ENCODE results near the gene GOLGA6L10.
"Not testable (repeated sequence)": the region's sequence is repeated elsewhere in the genome, so short reads cannot be mapped to it uniquely, and the experiment has no call there.

Gene GOLGA6L10

GRCh38 chr15:82343851-82344250 is 5.4 kb downstream of the GOLGA6L10 start:
- in situ Hi-C loops (cut with MboI; ENCODE audit: low sequenced_read_pairs) = not testable (repeated sequence)

GRCh38 chr15:82342632-82343374 is 6.5 kb downstream of the GOLGA6L10 start:
- in situ Hi-C loops (cut with MboI; ENCODE audit: low sequenced_read_pairs) = not testable (repeated sequence)

GRCh38 chr15:82338573-82338972 is 10.7 kb downstream of the GOLGA6L10 start:
- in situ Hi-C loops (cut with MboI; ENCODE audit: low sequenced_read_pairs) = not testable (repeated sequence)

- in situ Hi-C loops (cut with MboI; ENCODE audit: low sequenced_read_pairs) = not testable (repeated sequence)
Measured at GRCh38 chr15:82338053-82338452, 11.2 kb downstream of the GOLGA6L10 start.

GRCh38 chr15:82337051-82337450 is 12.2 kb downstream of the GOLGA6L10 start:
- in situ Hi-C loops (cut with MboI; ENCODE audit: low sequenced_read_pairs) = not testable (repeated sequence)

- in situ Hi-C loops (cut with MboI; ENCODE audit: low sequenced_read_pairs) = not testable (repeated sequence)
Measured at GRCh38 chr15:82336180-82336647, 13.1 kb downstream of the GOLGA6L10 start.

- in situ Hi-C loops (cut with MboI; ENCODE audit: low sequenced_read_pairs) = not testable (repeated sequence)
Measured at GRCh38 chr15:82335006-82335405, 14.3 kb downstream of the GOLGA6L10 start.

GRCh38 chr15:82334554-82334932 is 14.7 kb downstream of the GOLGA6L10 start:
- in situ Hi-C loops (cut with MboI; ENCODE audit: low sequenced_read_pairs) = not testable (repeated sequence)

GRCh38 chr15:82333603-82334553 is 15.4 kb downstream of the GOLGA6L10 start:
- in situ Hi-C loops (cut with MboI; ENCODE audit: low sequenced_read_pairs) = not testable (repeated sequence)

GRCh38 chr15:82332711-82333602 is 16.3 kb downstream of the GOLGA6L10 start:
- in situ Hi-C loops (cut with MboI; ENCODE audit: low sequenced_read_pairs) = not testable (repeated sequence)

- in situ Hi-C loops (cut with MboI; ENCODE audit: low sequenced_read_pairs) = not testable (repeated sequence)
Measured at GRCh38 chr15:82331576-82332304, 17.5 kb downstream of the GOLGA6L10 start.

GRCh38 chr15:82330921-82331320 is 18.4 kb downstream of the GOLGA6L10 start:
- in situ Hi-C loops (cut with MboI; ENCODE audit: low sequenced_read_pairs) = not testable (repeated sequence)

- in situ Hi-C loops (cut with MboI; ENCODE audit: low sequenced_read_pairs) = not testable (repeated sequence)
Measured at GRCh38 chr15:82329039-82329438, 20.2 kb downstream of the GOLGA6L10 start.

- in situ Hi-C loops (cut with MboI; ENCODE audit: low sequenced_read_pairs) = not testable (repeated sequence)
Measured at GRCh38 chr15:82327372-82327771, 21.9 kb downstream of the GOLGA6L10 start.

- in situ Hi-C loops (cut with MboI; ENCODE audit: low sequenced_read_pairs) = not testable (repeated sequence)
Measured at GRCh38 chr15:82326896-82327295, 22.4 kb downstream of the GOLGA6L10 start.

- in situ Hi-C loops (cut with MboI; ENCODE audit: low sequenced_read_pairs) = not testable (repeated sequence)
Measured at GRCh38 chr15:82325646-82326045, 23.6 kb downstream of the GOLGA6L10 start.

GRCh38 chr15:82324831-82325230 is 24.4 kb downstream of the GOLGA6L10 start:
- in situ Hi-C loops (cut with MboI; ENCODE audit: low sequenced_read_pairs) = not testable (repeated sequence)

GRCh38 chr15:82322488-82322887 is 26.8 kb downstream of the GOLGA6L10 start:
- in situ Hi-C loops (cut with MboI; ENCODE audit: low sequenced_read_pairs) = not testable (repeated sequence)

- in situ Hi-C loops (cut with MboI; ENCODE audit: low sequenced_read_pairs) = not testable (repeated sequence)
Measured at GRCh38 chr15:82320861-82321260, 28.4 kb downstream of the GOLGA6L10 start.
